H9 (cell line): ENCODE results near the gene POFUT2. TPM values are rescaled to one million over a fixed set of nuclear protein-coding genes. Genes with fewer than 3 reads are reported as not detected.

Experiments
- DNase-seq: peaks from one replicate; pipeline ENCODE4 v3.0.0-alpha.2; 2017
- H2AFZ ChIP-seq: one replicate; pipeline ENCODE4 v1.6.1; 2013; ENCODE audit warnings: mild to moderate bottlenecking, low read length, control low read depth, moderate library complexity
- H2AK5ac ChIP-seq: 2 replicates; pipeline ENCODE4 v1.6.1; 2013; ENCODE audit warnings: low read length, control low read depth, mixed read lengths; ENCODE audit not compliant: insufficient read length
- H2BK120ac ChIP-seq: one replicate; pipeline ENCODE4 v1.6.1; 2013; ENCODE audit warnings: low read depth, mild to moderate bottlenecking, low read length, control low read depth, inconsistent platforms; ENCODE audit not compliant: poor library complexity, severe bottlenecking
- H2BK12ac ChIP-seq: 2 replicates; pipeline ENCODE4 v1.6.1; 2013; ENCODE audit warnings: low read length, control low read depth, mixed read lengths, low read depth; ENCODE audit not compliant: insufficient read length
- H2BK15ac ChIP-seq: 2 replicates; pipeline ENCODE4 v1.6.1; 2013; ENCODE audit warnings: low read depth, low read length, control low read depth
- H2BK20ac ChIP-seq: one replicate; pipeline ENCODE4 v1.6.1; 2013; ENCODE audit warnings: low read depth, mild to moderate bottlenecking, low read length, control low read depth, inconsistent platforms; ENCODE audit not compliant: poor library complexity, severe bottlenecking
- H2BK5ac ChIP-seq: 2 replicates; pipeline ENCODE4 v1.6.1; 2013; ENCODE audit warnings: low read length, control low read depth, mixed read lengths; ENCODE audit not compliant: insufficient read length
- H3K14ac ChIP-seq: 2 replicates; pipeline ENCODE4 v1.6.1; 2013; ENCODE audit warnings: low read length, control low read depth; ENCODE audit not compliant: insufficient read depth
- H3K18ac ChIP-seq: 2 replicates; pipeline ENCODE4 v1.6.1; 2013; ENCODE audit warnings: low read depth, mild to moderate bottlenecking, mixed read lengths, low read length, control low read depth; ENCODE audit not compliant: insufficient read length
- H3K23ac ChIP-seq: 2 replicates; pipeline ENCODE4 v1.6.1; 2013; ENCODE audit warnings: low read length, control low read depth, mixed read lengths, low read depth; ENCODE audit not compliant: insufficient read length
- H3K23me2 ChIP-seq: 2 replicates; pipeline ENCODE4 v1.6.1; 2013; ENCODE audit warnings: low read depth, mild to moderate bottlenecking, mixed read lengths, low read length, control low read depth; ENCODE audit not compliant: insufficient read length, poor library complexity, severe bottlenecking
- H3K27ac ChIP-seq: 2 replicates; pipeline ENCODE4 v1.5.1; 2013; ENCODE audit warnings: low read length, control low read depth, mixed read lengths, low read depth; ENCODE audit not compliant: insufficient read length
- H3K27me3 ChIP-seq: 2 replicates; pipeline ENCODE4 v1.6.1; 2013; ENCODE audit warnings: low read length, control low read depth, inconsistent platforms; ENCODE audit not compliant: insufficient read depth
- H3K4ac ChIP-seq: 2 replicates; pipeline ENCODE4 v1.6.1; 2013; ENCODE audit warnings: low read depth, mild to moderate bottlenecking, control low read depth, inconsistent platforms, low read length, moderate library complexity
- H3K4me1 ChIP-seq: 2 replicates; pipeline ENCODE4 v1.6.1; 2013; ENCODE audit warnings: low read length, control low read depth, inconsistent platforms; ENCODE audit not compliant: insufficient read depth
- H3K4me2 ChIP-seq: 2 replicates; pipeline ENCODE4 v1.6.1; 2013; ENCODE audit warnings: low read length, control low read depth, mixed read lengths; ENCODE audit not compliant: insufficient read length, insufficient read depth
- H3K56ac ChIP-seq: 2 replicates; pipeline ENCODE4 v1.6.1; 2013; ENCODE audit warnings: low read depth, mild to moderate bottlenecking, mixed read lengths, low read length, control low read depth; ENCODE audit not compliant: insufficient read length
- H3K79me1 ChIP-seq: 2 replicates; pipeline ENCODE4 v1.6.1; 2013; ENCODE audit warnings: low read depth, mild to moderate bottlenecking, moderate library complexity, low read length, control low read depth, inconsistent platforms; ENCODE audit not compliant: insufficient read depth, poor library complexity, severe bottlenecking
- H3K79me2 ChIP-seq: 2 replicates; pipeline ENCODE4 v1.6.1; 2013; ENCODE audit warnings: low read length, control low read depth, inconsistent platforms; ENCODE audit not compliant: insufficient read depth
- H3K9ac ChIP-seq: 2 replicates; pipeline ENCODE4 v1.6.1; 2013; ENCODE audit warnings: low read length, control low read depth, mixed read lengths; ENCODE audit not compliant: insufficient read length; ENCODE audit errors: extremely low read depth
- H3K9me3 ChIP-seq: one replicate; pipeline ENCODE4 v1.6.1; 2013; ENCODE audit warnings: low read depth, low read length, inconsistent platforms; ENCODE audit not compliant: control insufficient read depth
- H3T11ph ChIP-seq: one replicate; pipeline ENCODE4 v1.6.1; 2013; ENCODE audit warnings: mild to moderate bottlenecking, low read length, control low read depth, inconsistent platforms
- H4K20me1 ChIP-seq: one replicate; pipeline ENCODE4 v1.6.1; 2013; ENCODE audit not compliant: control insufficient read depth, insufficient read length, insufficient read depth
- H4K5ac ChIP-seq: 2 replicates; pipeline ENCODE4 v1.6.1; 2013; ENCODE audit warnings: low read depth, mild to moderate bottlenecking, mixed read lengths, low read length, control low read depth; ENCODE audit not compliant: insufficient read length
- H4K8ac ChIP-seq: replicated peaks from 2 replicates; pipeline ENCODE4 v1.6.1; 2013; ENCODE audit warnings: low read length, control low read depth, mixed read lengths, low read depth; ENCODE audit not compliant: insufficient read length
- H4K91ac ChIP-seq: 2 replicates; pipeline ENCODE4 v1.6.1; 2013; ENCODE audit warnings: low read depth, mild to moderate bottlenecking, moderate library complexity, mixed read lengths, low read length, control low read depth; ENCODE audit not compliant: insufficient read length
- H3K27ac Mint-ChIP-seq, 3 experiments: 2 replicates in 2 of 3; 3 replicates in 1 of 3; pipeline ENCODE4 v1.8.0; 2020 to 2021; ENCODE audit warnings: mixed read lengths in 3 of 3, mild to moderate bottlenecking in 1 of 3, moderate library complexity in 1 of 3
- H3K27me3 Mint-ChIP-seq: 2 replicates; pipeline ENCODE4 v1.8.0; 2021; ENCODE audit warnings: low read depth, mild to moderate bottlenecking, moderate library complexity, mixed read lengths
- H3K36me3 Mint-ChIP-seq, 3 experiments: 2 replicates in 2 of 3; 3 replicates in 1 of 3; pipeline ENCODE4 v1.8.0; 2020 to 2021; ENCODE audit warnings: low read depth in 3 of 3, mixed read lengths in 3 of 3; ENCODE audit not compliant: insufficient read depth in 1 of 3
- H3K4me1 Mint-ChIP-seq, 2 experiments: 2 replicates each; pipeline ENCODE4 v1.8.0; 2020; ENCODE audit warnings: mixed read lengths in 2 of 2
- H3K4me3 Mint-ChIP-seq, 2 experiments: 2 replicates in 1 of 2; 3 replicates in 1 of 2; pipeline ENCODE4 v1.8.0; 2020 to 2021; ENCODE audit warnings: mild to moderate bottlenecking in 2 of 2, mixed read lengths in 2 of 2, moderate library complexity in 1 of 2
- H3K9me3 Mint-ChIP-seq, 2 experiments: 2 replicates in 1 of 2; 3 replicates in 1 of 2; pipeline ENCODE4 v1.8.0; 2020; ENCODE audit warnings: mild to moderate bottlenecking in 2 of 2, mixed read lengths in 2 of 2, moderate library complexity in 1 of 2
- CTCF ChIP-seq: fragments of 200-600 bp; sonication (generic); conservative IDR thresholded peaks from 3 replicates; pipeline ENCODE4 v1.8.0; 2021; ENCODE audit warnings: antibody characterized with exemption, mild to moderate bottlenecking
- WGBS: extraction: QIAGEN DNeasy Blood & Tissue Kit; methylation state at CpG from one replicate; pipeline ENCODE4 v1.1.7; 2013; ENCODE audit warnings: missing lambda C conversion rate, low lambda C conversion rate, mixed read lengths; ENCODE audit not compliant: insufficient read length; ENCODE audit errors: extremely low coverage; 5-methylcytosine and 5-hydroxymethylcytosine counted together
- total RNA-seq: library from RNA; stranded (reverse); gene quantifications from 2 replicates; pipeline ENCODE4 v1.2.1, GENCODE V29; 2021

POFUT2 gene
- total RNA-seq, 1 experiment from 2014 or later, result 34.8 TPM

GRCh38 chr21:45219517-45219916, 68.2 kb downstream of the POFUT2 start:
- Histone ChIP-seq H3K79me1 (no peaks in the 10 kb centered on the region), H2AK5ac (no peak overlapping the region), H3K9ac (no peak overlapping the region), H4K91ac (no peak overlapping the region), H3K27ac (no peak overlapping the region), H3K4me2 (no peak overlapping the region), H3K56ac (no peak overlapping the region), H2AFZ (no peak overlapping the region), H3K4me1 (peaks cover 3% of the 10 kb centered on the region; the same call in 1 of the 2 replicates), H4K20me1 (no peaks in the 10 kb centered on the region), H3K27me3 (no peaks in the 10 kb centered on the region), H4K5ac (no peak overlapping the region), H3T11ph (no peak overlapping the region), H4K8ac (no peak overlapping the region), H2BK15ac (no peak overlapping the region), H3K18ac (no peak overlapping the region), H3K23ac (no peak overlapping the region), H2BK12ac (no peak overlapping the region), H3K14ac (no peak overlapping the region), H3K23me2 (no peaks in the 10 kb centered on the region), H2BK5ac (no peak overlapping the region), H3K4ac (no peak overlapping the region), H2BK20ac (no peak overlapping the region), H3K79me2 (no peaks in the 10 kb centered on the region), H2BK120ac (no peak overlapping the region), H3K9me3 (no peaks in the 10 kb centered on the region)
- DNase-seq, result no peak
- peaks cover 2 to 21% (median 18%) of the 10 kb centered on the region in 3 experiments; a peak in 6 of 7 replicates for H3K36me3 Mint-ChIP-seq
- TF ChIP-seq CTCF, result no peak
- peaks cover 6 to 9% of the 10 kb centered on the region in 2 experiments; a peak in 2 of 4 replicates for H3K4me1 Mint-ChIP-seq
- H3K4me3 Mint-ChIP-seq, result no peak overlapping the region
- H3K9me3 Mint-ChIP-seq, result peaks cover 13 to 19% of the 10 kb centered on the region in 2 experiments; a peak in 4 of 5 replicates
- WGBS, result no CpG with 5 or more reads among the region's 6 CpGs
- no peaks in the 10 kb centered on the region for H3K27me3 Mint-ChIP-seq
- no peak overlapping the region for H3K27ac Mint-ChIP-seq
